GM19099 (cell line): ENCODE data around the gene PRDM4.

ENCODE experiments used
- POLR2A ChIP-seq: IDR thresholded peaks from 3 replicates; pipeline ENCODE4 v1.6.1; 2011; ENCODE audit warnings: low read depth; ENCODE audit not compliant: insufficient read length; ENCODE audit errors: extremely low read depth

The PRDM4 gene

GRCh38 chr12:107736914-107737313, 24.0 kb downstream of the PRDM4 start:
- TF ChIP-seq POLR2A, result no peak

DNA sequence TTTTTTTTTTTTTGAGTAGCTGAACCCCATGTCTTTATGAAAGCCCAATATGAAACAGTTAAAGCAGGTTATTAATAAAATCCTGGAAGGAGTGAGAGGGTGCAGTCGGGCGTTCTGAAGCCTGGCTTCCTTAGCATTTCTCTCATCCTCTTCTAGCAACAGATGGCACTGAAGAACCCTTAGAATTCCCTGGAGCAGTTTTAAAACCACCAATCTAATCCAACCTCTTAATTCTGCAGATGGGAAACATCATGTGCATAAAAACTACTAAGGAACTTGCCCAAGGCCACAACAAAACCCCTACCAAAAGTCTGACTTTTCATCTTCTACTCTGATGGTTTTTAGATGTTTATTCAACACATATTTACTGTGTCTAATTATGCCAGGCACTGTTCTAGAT, 25.2 kb downstream of the PRDM4 start:
- TF ChIP-seq POLR2A, result no peak

DNA sequence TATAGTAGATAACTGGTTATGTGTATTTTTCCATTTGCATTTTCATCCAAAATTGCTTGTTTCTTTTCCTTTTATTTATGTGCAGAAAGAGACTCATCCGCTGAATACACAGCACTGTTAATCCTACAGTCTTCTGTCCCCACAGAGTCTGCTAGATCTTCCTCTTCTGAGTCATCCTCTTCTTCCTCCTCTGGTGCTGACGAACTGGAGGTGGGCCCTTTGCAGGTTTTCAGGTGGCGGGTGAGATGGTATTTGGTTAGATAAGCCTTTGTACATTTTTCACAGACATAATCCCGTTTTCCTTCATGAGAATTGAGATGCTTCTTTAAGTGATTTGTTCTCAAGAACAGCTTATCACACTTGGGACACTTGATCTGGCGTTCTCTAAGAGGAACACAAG, 26.8 kb downstream of the PRDM4 start:
- no peak for TF ChIP-seq POLR2A

DNA sequence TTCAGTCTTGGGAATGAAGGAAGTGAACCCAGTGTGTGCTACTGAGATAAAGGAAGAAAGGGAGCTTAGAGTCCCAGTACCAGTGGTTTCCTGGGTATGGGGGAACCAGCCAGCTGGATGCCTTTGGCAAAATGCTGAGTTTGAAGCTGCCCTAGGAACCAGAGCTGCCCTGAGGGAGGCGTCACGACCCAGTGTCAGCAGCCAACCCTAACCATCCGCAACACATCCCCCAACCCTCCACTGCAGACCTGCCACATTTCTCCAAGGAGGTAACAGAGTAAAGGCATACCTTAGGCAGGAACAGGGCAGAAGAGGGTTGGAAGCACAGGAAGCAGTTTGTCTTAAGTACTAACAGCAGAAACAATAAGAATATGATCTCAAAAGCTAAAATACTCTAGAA, 28.6 kb downstream of the PRDM4 start:
- TF ChIP-seq POLR2A, result no peak

DNA sequence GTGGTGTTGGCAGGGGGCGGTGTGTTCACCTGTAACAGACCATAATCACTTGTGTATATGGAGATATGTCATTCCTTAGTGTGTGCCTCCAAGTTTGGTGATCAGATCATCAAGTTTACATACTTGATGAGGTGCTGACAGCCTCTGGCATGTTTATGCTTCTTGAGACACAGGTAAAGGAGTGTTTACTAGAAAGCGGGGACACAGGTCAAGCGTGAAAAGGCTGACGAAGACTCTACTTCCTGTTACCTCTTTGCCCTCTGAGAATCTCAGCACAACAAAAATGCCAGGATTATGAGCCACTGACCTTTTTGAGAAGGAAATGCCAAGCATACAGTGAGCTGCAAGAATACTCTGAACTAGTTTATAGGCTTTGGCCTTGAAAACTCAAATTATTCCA, 29.6 kb downstream of the PRDM4 start:
- TF ChIP-seq POLR2A, result no peak

GRCh38 chr12:107730618-107731341, 30.2 kb downstream of the PRDM4 start:
- TF ChIP-seq POLR2A, result no peak

GRCh38 chr12:107718606-107719005, 42.3 kb downstream of the PRDM4 start:
- TF ChIP-seq POLR2A, result no peak

GRCh38 chr12:107715780-107716179, 45.2 kb downstream of the PRDM4 start:
- no peak for TF ChIP-seq POLR2A

DNA sequence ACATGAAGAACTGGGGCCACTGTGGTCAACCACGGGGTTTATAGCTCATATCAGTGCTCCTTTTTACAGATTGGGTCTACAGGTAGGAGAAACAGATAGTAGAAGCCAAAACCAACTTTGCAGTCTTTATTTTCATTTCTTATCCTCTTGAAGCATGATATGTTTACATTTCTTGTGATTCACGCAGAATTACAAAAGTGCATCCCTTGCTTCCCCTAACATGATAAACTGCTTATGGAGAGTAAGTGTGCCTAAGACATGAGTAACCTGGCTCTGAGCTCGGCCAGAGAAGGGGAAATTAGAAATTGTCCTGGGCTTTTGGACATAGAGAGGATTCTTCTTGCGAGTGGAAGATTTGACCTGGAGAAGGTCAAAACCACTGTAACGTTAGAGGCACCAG, 56.9 kb downstream of the PRDM4 start:
- TF ChIP-seq POLR2A, result no peak

DNA sequence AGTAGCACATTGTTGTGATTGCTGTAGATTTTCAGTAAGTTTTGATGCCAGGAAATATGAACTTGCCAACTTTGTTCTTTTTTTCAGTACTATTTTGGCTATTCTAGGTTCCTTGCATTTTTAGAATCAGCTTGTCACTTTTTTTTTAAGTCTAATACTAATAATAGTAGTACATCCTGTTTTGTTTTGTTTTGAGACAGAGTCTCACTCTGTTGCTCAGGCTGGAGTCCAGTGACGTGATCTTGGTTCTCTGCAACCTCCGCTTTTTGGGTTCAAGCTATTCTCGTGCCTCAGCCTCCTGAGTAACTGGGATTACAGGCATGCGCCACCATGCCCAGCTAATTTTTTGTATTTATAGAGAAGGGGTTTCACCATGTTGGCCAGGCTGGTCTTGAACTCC, 58.8 kb downstream of the PRDM4 start:
- TF ChIP-seq POLR2A, result no peak

DNA sequence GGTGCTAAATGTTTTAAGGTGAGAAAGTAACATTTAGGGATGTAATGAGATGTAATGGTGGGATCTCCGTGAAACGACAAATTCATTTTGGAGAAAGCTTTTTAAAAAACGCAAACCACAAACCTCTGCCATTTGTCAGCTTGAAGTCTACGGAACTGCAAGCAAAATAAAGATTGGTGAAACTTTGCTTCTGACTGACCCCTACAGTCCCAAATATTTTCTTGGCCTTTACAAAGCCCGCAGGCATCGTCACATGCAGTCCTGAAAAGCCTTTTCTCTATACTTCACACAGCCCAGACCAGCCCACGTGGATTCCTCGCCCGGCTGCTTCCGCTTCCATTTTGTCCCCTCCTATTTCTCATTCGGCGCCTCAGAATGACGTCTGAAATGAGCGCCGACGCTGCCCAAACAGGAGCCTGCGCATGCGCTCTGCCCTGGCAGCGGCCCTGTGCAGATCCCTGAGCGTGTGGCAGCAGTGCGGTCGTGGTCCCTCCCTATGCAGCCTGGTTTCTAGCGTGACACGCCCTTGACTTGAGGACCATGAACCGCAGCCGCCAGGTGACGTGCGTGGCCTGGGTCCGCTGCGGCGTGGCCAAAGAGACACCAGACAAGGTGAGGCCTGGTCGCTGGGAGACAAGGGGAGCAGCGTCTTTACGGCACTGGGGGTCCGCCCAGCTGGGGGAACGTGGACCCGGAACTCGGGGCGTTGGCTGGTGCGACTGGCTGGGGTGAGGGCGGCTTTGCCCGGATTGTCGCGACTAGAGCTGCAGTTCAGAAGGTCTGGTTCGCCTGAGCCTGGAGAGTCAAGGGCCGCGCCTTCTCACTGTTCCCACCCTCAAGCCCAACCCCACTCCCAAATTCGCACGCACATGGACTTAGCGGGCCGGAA, 75.3 kb downstream of the PRDM4 start, which contains the start of gene PWP1:
Gene PWP1 (plus strand): TSS at position 440 of the 889 bp plus-strand sequence. CDS start 101 bp downstream, at position 541.
- peak; percentile 88 for TF ChIP-seq POLR2A

DNA sequence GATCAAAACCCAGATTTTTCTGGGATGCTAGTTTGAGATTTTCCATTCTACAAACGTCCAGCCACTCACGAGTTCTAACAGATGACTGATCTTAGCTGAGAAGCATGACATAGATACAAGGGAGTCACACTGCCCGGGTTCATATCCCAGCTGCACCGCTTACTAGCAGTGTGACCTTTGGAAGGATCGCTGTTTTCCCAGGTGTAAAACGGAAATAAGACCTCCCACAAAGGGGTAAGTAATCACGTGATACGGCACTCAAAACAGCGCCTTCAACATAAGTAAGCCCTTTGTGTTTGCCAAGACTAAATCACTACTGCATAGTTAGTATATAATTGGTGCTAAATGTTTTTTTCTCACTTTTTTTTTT, 76.0 kb downstream of the PRDM4 start:
- TF ChIP-seq POLR2A, result no peak

DNA sequence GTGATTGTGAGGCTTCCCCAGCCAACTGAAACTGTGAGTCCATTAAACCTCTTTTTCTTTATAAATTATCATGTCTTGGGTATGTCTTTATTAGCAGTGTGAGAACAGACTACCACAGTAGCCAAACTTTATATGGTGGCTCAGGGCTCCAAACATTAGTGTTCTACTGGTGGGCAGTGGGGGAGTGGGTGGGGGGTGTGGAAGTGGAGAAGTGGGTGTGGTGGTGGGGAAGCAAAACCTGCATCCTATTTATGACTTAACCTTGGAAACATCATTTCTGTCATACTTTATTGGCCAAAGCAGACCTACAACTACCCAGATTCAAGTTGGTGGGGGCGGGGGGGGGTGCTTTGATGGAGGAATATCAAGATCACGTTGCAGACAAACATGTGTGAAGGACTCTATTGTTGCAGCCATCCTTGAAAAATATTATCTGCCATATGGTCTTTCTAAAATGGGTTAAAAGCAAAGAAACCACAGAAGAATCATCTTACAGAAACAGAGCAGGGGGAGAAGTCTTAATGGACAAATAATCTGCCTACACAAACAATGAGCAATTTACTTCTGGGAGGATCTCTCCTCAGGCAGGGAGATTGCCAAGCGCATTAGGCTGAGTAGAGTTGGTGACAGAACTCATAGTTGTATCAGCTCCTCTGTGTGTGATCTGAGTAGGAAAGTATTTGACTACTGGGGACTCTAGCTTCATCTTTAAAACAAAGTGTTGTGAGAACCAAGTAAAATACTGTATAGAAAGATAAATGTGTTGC, 76.7 kb downstream of the PRDM4 start:
- no peak for TF ChIP-seq POLR2A
